GM23338 (cell line): ENCODE measurements around the gene SNX5. TPM values are rescaled to one million over a fixed set of nuclear protein-coding genes. Genes with fewer than 3 reads are reported as not detected.

Experiments used
- ATAC-seq: fragments of 200-7000 bp; cut with Tn5 transposase; 3 replicates; pipeline ENCODE4 v1.9.1; 2020
- DNase-seq: peaks from one replicate; pipeline ENCODE4 v3.0.0-alpha.2; 2015; ENCODE audit warnings: low spot score
- H2AFZ ChIP-seq: fragments of 200-600 bp; sonication (generic); 2 replicates; pipeline ENCODE4 v1.8.0; 2016; ENCODE audit warnings: antibody characterized with exemption, mild to moderate bottlenecking, moderate library complexity
- H3F3A ChIP-seq: fragments of 200-600 bp; sonication (generic); replicated peaks from 2 replicates; pipeline ENCODE4 v1.8.0; 2017; ENCODE audit warnings: antibody characterized with exemption, mixed run types, low read depth
- H3K27ac ChIP-seq: fragments of 200-600 bp; sonication (generic); 2 replicates; pipeline ENCODE4 v1.6.1; 2016; ENCODE audit warnings: low read depth
- H3K27me3 ChIP-seq: fragments of 200-600 bp; sonication (generic); 2 replicates; pipeline ENCODE4 v1.8.0; 2016; ENCODE audit warnings: mild to moderate bottlenecking, mixed run types, moderate library complexity; ENCODE audit not compliant: insufficient read depth
- H3K36me3 ChIP-seq: fragments of 200-600 bp; sonication (generic); 2 replicates; pipeline ENCODE4 v1.8.0; 2016; ENCODE audit warnings: mild to moderate bottlenecking; ENCODE audit not compliant: insufficient read depth
- H3K4me1 ChIP-seq: fragments of 200-600 bp; sonication (generic); 2 replicates; pipeline ENCODE4 v1.8.0; 2016; ENCODE audit warnings: mild to moderate bottlenecking, moderate library complexity; ENCODE audit not compliant: insufficient read depth
- H3K4me2 ChIP-seq: fragments of 200-600 bp; sonication (generic); 2 replicates; pipeline ENCODE4 v1.7.1; 2017; ENCODE audit warnings: mixed run types
- H3K4me3 ChIP-seq: fragments of 200-600 bp; sonication (generic); 2 replicates; pipeline ENCODE4 v1.6.1; 2016; ENCODE audit warnings: mixed run types
- H3K79me2 ChIP-seq: fragments of 200-600 bp; sonication (generic); replicated peaks from 2 replicates; pipeline ENCODE4 v1.8.0; 2017; ENCODE audit warnings: mild to moderate bottlenecking; ENCODE audit not compliant: insufficient read depth
- H3K9me2 ChIP-seq: fragments of 200-600 bp; sonication (generic); 2 replicates; pipeline ENCODE4 v1.8.0; 2017; ENCODE audit not compliant: insufficient read depth
- H4K20me1 ChIP-seq: fragments of 200-600 bp; sonication (generic); replicated peaks from 2 replicates; pipeline ENCODE4 v1.8.0; 2017; ENCODE audit warnings: mild to moderate bottlenecking; ENCODE audit not compliant: insufficient read depth
- H3K27ac Mint-ChIP-seq: 2 replicates; pipeline ENCODE4 v1.8.0; 2020; ENCODE audit warnings: inconsistent platforms, mild to moderate bottlenecking, moderate library complexity, mixed read lengths
- H3K27me3 Mint-ChIP-seq: 3 replicates; pipeline ENCODE4 v1.8.0; 2022; ENCODE audit warnings: low read depth, mild to moderate bottlenecking, moderate library complexity, mixed read lengths, inconsistent platforms; ENCODE audit not compliant: insufficient read depth, poor library complexity
- H3K36me3 Mint-ChIP-seq: 3 replicates; pipeline ENCODE4 v1.8.0; 2021; ENCODE audit warnings: low read depth, mild to moderate bottlenecking, inconsistent platforms, moderate library complexity, mixed read lengths
- H3K4me1 Mint-ChIP-seq: 3 replicates; pipeline ENCODE4 v1.8.0; 2020; ENCODE audit warnings: mild to moderate bottlenecking, inconsistent platforms, mixed read lengths
- H3K4me3 Mint-ChIP-seq: 3 replicates; pipeline ENCODE4 v1.8.0; 2021; ENCODE audit warnings: moderate library complexity, mild to moderate bottlenecking, inconsistent platforms, mixed read lengths
- H3K9me3 Mint-ChIP-seq: 3 replicates; pipeline ENCODE4 v1.8.0; 2020; ENCODE audit warnings: moderate library complexity, mild to moderate bottlenecking, inconsistent platforms, mixed read lengths
- EZH2phosphoT487 ChIP-seq: fragments of 200-600 bp; sonication (generic); IDR thresholded peaks from one replicate; pipeline ENCODE4 v1.8.1; 2018; ENCODE audit warnings: antibody characterized with exemption; ENCODE audit not compliant: unreplicated experiment
- NANOG ChIP-seq: IDR thresholded peaks from 2 replicates; pipeline ENCODE4 v1.6.1; 2016; ENCODE audit warnings: antibody characterized with exemption, borderline replicate concordance
- STAT1 ChIP-seq: IDR thresholded peaks from one replicate; pipeline ENCODE4 v1.6.1; 2016; ENCODE audit warnings: antibody characterized with exemption; ENCODE audit not compliant: unreplicated experiment
- ZNF331 ChIP-seq: fragments of 250-450 bp; sonication (Bioruptor Pico); IDR thresholded peaks from 2 replicates; pipeline ENCODE4 v1.5.0; 2020; ENCODE audit warnings: low read depth, mild to moderate bottlenecking, moderate library complexity
- ZNF462 ChIP-seq: fragments of 250-450 bp; sonication (Bioruptor Pico); IDR thresholded peaks from 2 replicates; pipeline ENCODE4 v1.5.0; 2020; ENCODE audit warnings: mild to moderate bottlenecking, moderate library complexity
- polyA plus RNA-seq: library from polyadenylated mRNA; unstranded; fragments of >200 nt; fragmentation: Nextera tagmentation; extraction: Ambion mirVana; gene quantifications from 2 replicates; pipeline ENCODE4 v1.2.1, GENCODE V29; 2016
- total RNA-seq: library from RNA; depleted of rRNA; stranded (reverse); fragments of >200 nt; shearing (Covaris generic); gene quantifications from 2 replicates; pipeline ENCODE4 v1.2.3, GENCODE V29; 2014

The SNX5 gene
- total and polyA plus RNA-seq, 2 experiments from 2014 or later = 167 to 287 TPM

DNA sequence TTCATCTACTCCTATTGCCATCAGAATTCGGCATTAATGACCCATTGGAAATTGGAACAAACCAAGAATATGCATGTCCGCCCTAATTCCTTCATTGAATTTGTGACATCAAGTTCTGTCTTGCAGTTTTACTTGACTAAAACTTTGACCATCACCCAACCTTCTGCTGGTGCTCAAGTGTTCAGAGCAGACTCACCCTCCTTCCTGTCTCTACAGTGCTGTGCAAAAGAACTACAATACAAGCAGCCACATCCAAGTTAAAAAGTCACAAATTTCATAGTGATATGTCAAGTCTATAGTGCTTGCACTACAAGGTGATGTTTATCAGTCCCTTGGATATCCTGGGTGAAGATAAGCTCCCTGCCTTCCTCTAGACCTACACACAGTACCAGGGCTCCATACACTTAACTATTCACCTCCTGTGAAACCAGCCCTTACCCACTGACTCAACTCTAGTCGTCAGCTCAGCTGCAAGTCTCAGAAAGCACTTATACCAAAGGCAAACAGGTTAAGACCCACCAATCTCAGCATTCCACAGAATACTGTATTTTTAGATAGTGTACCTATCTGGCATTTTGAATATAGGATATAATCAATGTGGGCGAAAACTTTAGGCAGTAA is 23.6 kb downstream of the SNX5 start:
- 0 out of 2 replicates have a peak overlapping the region, but pooled peaks have one; percentile 47 for H3K27ac ChIP-seq

More for the DNA sequence above, 23.6 kb downstream of the SNX5 start:
- Mint-ChIP-seq H3K27me3 (peaks cover 2% of the 10 kb centered on the region), H3K4me3 (no peak overlapping the region), H3K9me3 (no peaks in the 10 kb centered on the region), H3K27ac (no peak overlapping the region), H3K4me1 (peaks cover 29% of the 10 kb centered on the region; the same call in 2 of the 3 replicates), H3K36me3 (peaks cover 97% of the 10 kb centered on the region)
- no peak overlapping the region for H3K4me3 ChIP-seq
- TF ChIP-seq ZNF331 (CRISPR knock-in tag) (no peak), ZNF462 (no peak), NANOG (no peak), STAT1 (no peak), EZH2phosphoT487 (no peak)
- H3K27me3 ChIP-seq = no peaks in the 10 kb centered on the region
- no peaks in the 10 kb centered on the region for H3K9me2 ChIP-seq
- H3K79me2 ChIP-seq = peaks cover 51% of the 10 kb centered on the region
- peaks cover 67% of the 10 kb centered on the region for H4K20me1 ChIP-seq
- no peak overlapping the region for H2AFZ ChIP-seq
- H3K36me3 ChIP-seq = peaks cover 89% of the 10 kb centered on the region
- H3K4me1 ChIP-seq = peaks cover 9% of the 10 kb centered on the region; the same call in 1 of the 2 replicates
- H3K4me2 ChIP-seq = no peak overlapping the region
- ATAC-seq (no peak), DNase-seq (no peak)
- peaks cover 79% of the 10 kb centered on the region for H3F3A ChIP-seq
